Fibroblast of lung (primary cell): ENCODE data around the gene CENPP. TPM values are rescaled to one million over a fixed set of nuclear protein-coding genes. Genes with fewer than 3 reads are reported as not detected.

Source experiments
- DNase-seq, 2 donors: peaks; one replicate each; pipeline versions ENCODE4 v3.0.0 to v3.0.0-alpha.2; 2010; ENCODE audit warnings: low read depth in 2 of 2
- H2AFZ ChIP-seq: 2 replicates; pipeline ENCODE4 v1.5.1; 2012; ENCODE audit warnings: low read length, control low read depth, inconsistent platforms
- H3K27ac ChIP-seq: 2 replicates; pipeline ENCODE4 v1.5.1; 2011; ENCODE audit warnings: low read length, control low read depth; ENCODE audit not compliant: insufficient read depth
- H3K27me3 ChIP-seq: 2 replicates; pipeline ENCODE4 v1.5.1; 2011; ENCODE audit warnings: mild to moderate bottlenecking, low read length; ENCODE audit not compliant: control insufficient read depth, insufficient read depth
- H3K36me3 ChIP-seq: 2 replicates; pipeline ENCODE4 v1.5.1; 2011; ENCODE audit warnings: low read length; ENCODE audit not compliant: control insufficient read depth, insufficient read depth
- H3K4me1 ChIP-seq: 2 replicates; pipeline ENCODE4 v1.5.1; 2011; ENCODE audit warnings: low read length; ENCODE audit not compliant: control insufficient read depth, insufficient read depth; ENCODE audit errors: extremely low read depth
- H3K4me2 ChIP-seq: 2 replicates; pipeline ENCODE4 v1.5.1; 2011; ENCODE audit warnings: low read length, control low read depth; ENCODE audit not compliant: insufficient read depth; ENCODE audit errors: extremely low read depth
- H3K4me3 ChIP-seq, 4 experiments: fragments of 200-600 bp in 1 of 4; sonication (generic) in 1 of 4; replicated peaks in 1 of 4; 2 replicates each; pipeline ENCODE4 v1.5.1; 2011 to 2016; ENCODE audit warnings: low read length in 4 of 4, low read depth in 3 of 4, mild to moderate bottlenecking in 3 of 4, control low read depth in 2 of 4, inconsistent platforms in 1 of 4, mixed read lengths in 1 of 4; ENCODE audit not compliant: insufficient read depth in 1 of 4; ENCODE audit errors: control extremely low read depth in 1 of 4
- H3K79me2 ChIP-seq: 2 replicates; pipeline ENCODE4 v1.5.1; 2012; ENCODE audit warnings: mild to moderate bottlenecking, low read length, inconsistent platforms; ENCODE audit not compliant: control insufficient read depth, insufficient read depth
- H3K9ac ChIP-seq: 2 replicates; pipeline ENCODE4 v1.5.1; 2011; ENCODE audit warnings: mild to moderate bottlenecking, low read length, control low read depth; ENCODE audit not compliant: insufficient read depth
- H3K9me3 ChIP-seq: 2 replicates; pipeline ENCODE4 v1.5.1; 2012; ENCODE audit warnings: low read depth, low read length; ENCODE audit not compliant: control insufficient read depth, insufficient read depth
- H4K20me1 ChIP-seq: 2 replicates; pipeline ENCODE4 v1.5.1; 2011; ENCODE audit warnings: low read length; ENCODE audit not compliant: control insufficient read depth, insufficient read depth; ENCODE audit errors: extremely low read depth
- CTCF ChIP-seq, 2 donors: IDR thresholded peaks in 1 of 2; conservative IDR thresholded peaks in 1 of 2; 1 replicate in 1 of 2; 2 replicates in 1 of 2; pipeline ENCODE4 v1.5.1; 2011 to 2012; ENCODE audit warnings: low read length in 2 of 2, control low read depth in 1 of 2, inconsistent platforms in 1 of 2, low read depth in 1 of 2, mild to moderate bottlenecking in 1 of 2
- EZH2 ChIP-seq: IDR thresholded peaks from 2 replicates; pipeline ENCODE4 v1.5.1; 2012; ENCODE audit warnings: low read length, control low read depth, mild to moderate bottlenecking; ENCODE audit errors: missing control alignments
- polyA plus RNA-seq, 2 donors: library from polyadenylated mRNA; depleted of rRNA in 1 of 2; stranded (reverse) in 1 of 2; unstranded in 1 of 2; fragments of >200 nt; gene quantifications; 2 replicates each; pipeline ENCODE4 v1.2.1, GENCODE V29; 2011 to 2012; ENCODE audit warnings: missing spikeins in 1 of 2
- total RNA-seq: library from RNA; depleted of rRNA; stranded (reverse); fragments of >200 nt; gene quantifications from 2 replicates; pipeline ENCODE4 v1.2.1, GENCODE V29; 2014

CENPP gene
- total and polyA plus RNA-seq, 2 donors (not counting 1 experiment from before 2014, with no cell fraction given): 1.7 to 2.4 TPM

GRCh38 chr9:92666236-92666635 is 340.5 kb downstream of the CENPP start:
- peaks cover 6% of the 10 kb centered on the region for H3K36me3 ChIP-seq
- H2AFZ ChIP-seq: no peak overlapping the region
- TF ChIP-seq CTCF (conservative IDR thresholded peaks at IDR 0.05 in 1 of 2, IDR thresholded peaks at IDR 0.05 in 1 of 2; ENCODE audit: low read depth in 1 of 2, low read length in 2 of 2) (no peak), EZH2 (no peak)
- H3K79me2 ChIP-seq: peaks cover 72% of the 10 kb centered on the region
- H3K4me2 ChIP-seq: no peak overlapping the region
- DNase-seq: no peak
- H3K9ac ChIP-seq: no peak overlapping the region
- H4K20me1 ChIP-seq: no peaks in the 10 kb centered on the region
- no peak overlapping the region for H3K27ac ChIP-seq
- peaks cover 3% of the 10 kb centered on the region for H3K4me1 ChIP-seq
- H3K9me3 ChIP-seq: no peaks in the 10 kb centered on the region
- no peaks in the 10 kb centered on the region for H3K27me3 ChIP-seq
- H3K4me3 ChIP-seq: no peak overlapping the region

- no peak for TF ChIP-seq CTCF (conservative IDR thresholded peaks at IDR 0.05 in 1 of 2, IDR thresholded peaks at IDR 0.05 in 1 of 2; ENCODE audit: low read depth in 1 of 2, low read length in 2 of 2)
- TF ChIP-seq EZH2: no peak
- Histone ChIP-seq H3K27me3 (no peaks in the 10 kb centered on the region), H3K4me1 (peaks cover 5% of the 10 kb centered on the region), H3K9me3 (no peaks in the 10 kb centered on the region), H3K79me2 (peaks cover 65% of the 10 kb centered on the region), H3K36me3 (peaks cover 6% of the 10 kb centered on the region), H3K4me3 (no peak overlapping the region), H4K20me1 (no peaks in the 10 kb centered on the region), H2AFZ (no peak overlapping the region), H3K9ac (no peak overlapping the region), H3K27ac (no peak overlapping the region), H3K4me2 (no peak overlapping the region)
- no peak for DNase-seq
Observed at GRCh38 chr9:92666912-92667532, 341.3 kb downstream of the CENPP start.

GRCh38 chr9:92668746-92669526 is 343.2 kb downstream of the CENPP start:
- H3K4me2 ChIP-seq: peak overlapping the region; percentile 73
- peak overlapping the region; percentile 94 for H3K9ac ChIP-seq
- H4K20me1 ChIP-seq: no peaks in the 10 kb centered on the region
- peak overlapping the region; percentile 95 for H3K27ac ChIP-seq
- peak; percentile 49 to 77 for DNase-seq
- H3K9me3 ChIP-seq: no peaks in the 10 kb centered on the region
- no peaks in the 10 kb centered on the region for H3K27me3 ChIP-seq
- TF ChIP-seq CTCF (conservative IDR thresholded peaks at IDR 0.05 in 1 of 2, IDR thresholded peaks at IDR 0.05 in 1 of 2; ENCODE audit: low read depth in 1 of 2, low read length in 2 of 2) (no peak), EZH2 (no peak)
- H2AFZ ChIP-seq: no peak overlapping the region
- H3K36me3 ChIP-seq: peaks cover 6% of the 10 kb centered on the region
- peak overlapping the region; percentile 52 to 90 (median 75) for H3K4me3 ChIP-seq
- H3K79me2 ChIP-seq: peaks cover 52% of the 10 kb centered on the region
- H3K4me1 ChIP-seq: peaks cover 5% of the 10 kb centered on the region
